ENCODE results near the gene STK33.
A peak's percentile ranks its signal among the peaks of the same experiment; 100 is the strongest.

Gene STK33

DNA sequence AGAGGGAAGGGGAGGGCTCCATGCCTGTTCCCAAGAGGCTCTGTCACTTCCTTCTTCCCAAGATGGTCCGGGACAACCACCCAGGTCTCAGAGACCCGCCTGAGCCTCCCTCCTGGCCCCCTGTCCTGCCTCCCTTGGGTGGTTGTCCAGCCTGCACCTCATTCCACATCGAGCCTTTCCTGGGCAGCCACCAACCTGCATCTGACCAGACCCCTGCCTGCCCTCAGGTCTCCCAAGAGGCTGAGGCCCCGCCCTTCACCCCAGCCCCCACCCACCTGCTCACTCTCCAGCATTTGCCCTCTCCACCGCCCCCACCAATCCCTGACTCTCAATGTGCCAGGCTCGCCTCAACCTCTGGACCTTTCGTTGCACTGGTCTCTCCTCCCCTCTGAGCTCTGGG, 232.8 kb downstream of the STK33 start:
- DNase-seq, result no peak
- in situ Hi-C loops (cut with HindIII; ENCODE audit: low pct_ligation_motif_present, low sequenced_read_pairs), result no loop called here
- no peak overlapping the region for H3K27ac ChIP-seq
- TF ChIP-seq, protein P1, sequence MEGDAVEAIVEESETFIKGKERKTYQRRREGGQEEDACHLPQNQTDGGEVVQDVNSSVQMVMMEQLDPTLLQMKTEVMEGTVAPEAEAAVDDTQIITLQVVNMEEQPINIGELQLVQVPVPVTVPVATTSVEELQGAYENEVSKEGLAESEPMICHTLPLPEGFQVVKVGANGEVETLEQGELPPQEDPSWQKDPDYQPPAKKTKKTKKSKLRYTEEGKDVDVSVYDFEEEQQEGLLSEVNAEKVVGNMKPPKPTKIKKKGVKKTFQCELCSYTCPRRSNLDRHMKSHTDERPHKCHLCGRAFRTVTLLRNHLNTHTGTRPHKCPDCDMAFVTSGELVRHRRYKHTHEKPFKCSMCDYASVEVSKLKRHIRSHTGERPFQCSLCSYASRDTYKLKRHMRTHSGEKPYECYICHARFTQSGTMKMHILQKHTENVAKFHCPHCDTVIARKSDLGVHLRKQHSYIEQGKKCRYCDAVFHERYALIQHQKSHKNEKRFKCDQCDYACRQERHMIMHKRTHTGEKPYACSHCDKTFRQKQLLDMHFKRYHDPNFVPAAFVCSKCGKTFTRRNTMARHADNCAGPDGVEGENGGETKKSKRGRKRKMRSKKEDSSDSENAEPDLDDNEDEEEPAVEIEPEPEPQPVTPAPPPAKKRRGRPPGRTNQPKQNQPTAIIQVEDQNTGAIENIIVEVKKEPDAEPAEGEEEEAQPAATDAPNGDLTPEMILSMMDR (IDR thresholded peaks at IDR 0.05; ENCODE audit: low read depth, low read length, missing control alignments), result no peak
- peaks cover 2% of the 10 kb centered on the region for H3K27me3 ChIP-seq (replicated peaks)
- H3K36me3 ChIP-seq (replicated peaks), result no peaks in the 10 kb centered on the region
- H3K4me3 ChIP-seq (ENCODE audit: low read depth, low read length), result no peak overlapping the region

DNA sequence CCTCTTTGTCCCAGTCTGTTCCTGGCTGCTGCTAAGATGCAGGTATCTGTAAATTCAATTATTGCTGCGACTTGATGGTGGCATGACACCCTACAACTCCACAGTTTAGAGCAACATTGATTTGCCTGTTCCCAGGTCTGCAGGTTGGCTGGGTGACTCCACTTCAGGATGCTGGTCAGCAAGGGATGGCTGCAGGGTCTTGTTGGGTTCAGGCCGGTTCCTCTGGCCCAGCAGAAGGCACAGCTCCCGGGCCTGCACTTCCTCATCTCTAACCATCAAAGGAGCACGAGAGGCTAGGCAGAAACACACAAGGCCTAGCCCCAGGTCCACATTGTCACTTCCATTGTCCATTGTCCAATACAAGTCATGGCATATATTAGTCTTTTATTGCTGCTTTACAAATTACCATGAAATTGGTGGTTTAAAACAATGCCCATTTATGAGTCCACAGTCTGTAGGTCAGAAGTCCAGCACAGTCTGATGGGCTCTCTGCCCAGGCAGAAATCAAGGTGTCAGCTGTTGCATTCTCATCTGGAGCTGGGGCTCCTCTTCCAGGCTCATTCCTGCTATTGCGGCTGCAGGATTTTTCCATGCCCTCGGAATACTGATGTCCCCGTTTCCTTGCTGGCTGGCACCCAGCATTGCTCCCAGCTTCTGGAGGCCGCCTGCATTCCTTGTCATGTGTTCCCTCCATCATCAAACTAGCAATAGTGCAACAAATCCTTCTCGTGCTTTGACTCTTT, 233.8 kb downstream of the STK33 start:
- in situ Hi-C loops (cut with HindIII; ENCODE audit: low pct_ligation_motif_present, low sequenced_read_pairs), result no loop called here
- TF ChIP-seq, protein P1 (IDR thresholded peaks at IDR 0.05; ENCODE audit: low read depth, low read length, missing control alignments), result no peak
- Histone ChIP-seq H3K4me3 (ENCODE audit: low read depth, low read length) (no peak overlapping the region), H3K27ac (no peak overlapping the region), H3K27me3 (replicated peaks) (peaks cover 2% of the 10 kb centered on the region), H3K36me3 (replicated peaks) (no peaks in the 10 kb centered on the region)
- DNase-seq, result no peak

DNA sequence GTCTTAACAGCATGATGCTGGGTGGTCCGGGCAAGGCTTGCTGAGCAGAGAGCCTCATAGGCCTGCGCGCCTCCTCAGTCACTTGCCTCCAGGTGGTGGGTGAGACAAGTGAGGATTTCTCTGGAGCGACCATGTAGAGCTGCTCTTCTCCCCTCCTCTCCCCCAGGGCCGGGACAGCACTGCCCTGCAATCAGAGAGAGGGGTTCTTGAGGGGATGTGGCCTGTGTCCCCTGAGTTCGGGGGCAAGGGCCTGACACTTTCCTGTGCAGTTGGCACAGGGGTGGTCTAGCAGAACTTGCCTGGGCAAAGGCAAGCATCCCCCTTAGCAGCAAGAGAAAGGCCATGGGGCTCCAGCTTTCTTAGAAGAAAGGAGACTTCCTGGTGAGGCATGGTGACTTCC, 234.5 kb downstream of the STK33 start:
- TF ChIP-seq, protein P1 (IDR thresholded peaks at IDR 0.05; ENCODE audit: low read depth, low read length, missing control alignments), result no peak
- Histone ChIP-seq H3K4me3 (ENCODE audit: low read depth, low read length) (no peak overlapping the region), H3K27ac (no peak overlapping the region), H3K36me3 (replicated peaks) (no peaks in the 10 kb centered on the region), H3K27me3 (replicated peaks) (peaks cover 2% of the 10 kb centered on the region)
- in situ Hi-C loops (cut with HindIII; ENCODE audit: low pct_ligation_motif_present, low sequenced_read_pairs), result no loop called here
- DNase-seq, result no peak

DNA sequence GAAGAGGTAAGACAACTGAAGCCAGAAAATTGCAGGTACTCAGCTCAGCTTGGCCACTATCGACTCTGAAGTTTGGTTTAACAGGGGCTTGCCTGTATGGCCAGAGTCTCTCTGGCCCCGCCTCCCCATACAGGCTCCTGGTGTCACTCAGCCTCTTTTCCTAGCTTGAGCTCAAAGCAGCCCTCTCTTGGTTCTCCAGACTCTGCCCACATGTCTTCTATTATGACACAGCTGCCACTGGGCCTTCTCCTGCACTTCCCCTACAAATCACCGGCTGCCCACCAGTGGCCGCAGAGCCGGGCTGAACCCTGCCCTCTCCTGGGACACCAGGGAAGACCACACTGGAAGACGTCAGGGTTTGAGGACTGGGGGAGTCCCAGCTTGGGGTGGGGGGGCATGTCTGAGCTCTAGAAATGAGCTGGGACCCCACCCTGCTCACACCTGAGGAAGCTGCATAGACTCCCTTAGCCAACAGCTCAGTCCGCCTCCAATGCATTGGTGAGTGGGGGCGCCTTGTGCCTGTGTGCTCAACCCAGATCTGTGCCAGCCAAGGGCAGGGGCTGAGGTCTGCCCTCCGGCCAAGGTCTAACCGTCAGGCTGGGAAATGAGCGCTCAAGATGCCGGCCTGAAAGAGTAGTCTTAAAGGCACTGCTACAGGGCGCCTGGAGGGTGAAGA, 236.0 kb downstream of the STK33 start:
- TF ChIP-seq, protein P1 (IDR thresholded peaks at IDR 0.05; ENCODE audit: low read depth, low read length, missing control alignments), result no peak
- Histone ChIP-seq H3K4me3 (ENCODE audit: low read depth, low read length) (no peak overlapping the region), H3K27me3 (replicated peaks) (no peaks in the 10 kb centered on the region), H3K27ac (no peak overlapping the region), H3K36me3 (replicated peaks) (no peaks in the 10 kb centered on the region)
- in situ Hi-C loops (cut with HindIII; ENCODE audit: low pct_ligation_motif_present, low sequenced_read_pairs), result no loop called here
- no peak for DNase-seq

DNA sequence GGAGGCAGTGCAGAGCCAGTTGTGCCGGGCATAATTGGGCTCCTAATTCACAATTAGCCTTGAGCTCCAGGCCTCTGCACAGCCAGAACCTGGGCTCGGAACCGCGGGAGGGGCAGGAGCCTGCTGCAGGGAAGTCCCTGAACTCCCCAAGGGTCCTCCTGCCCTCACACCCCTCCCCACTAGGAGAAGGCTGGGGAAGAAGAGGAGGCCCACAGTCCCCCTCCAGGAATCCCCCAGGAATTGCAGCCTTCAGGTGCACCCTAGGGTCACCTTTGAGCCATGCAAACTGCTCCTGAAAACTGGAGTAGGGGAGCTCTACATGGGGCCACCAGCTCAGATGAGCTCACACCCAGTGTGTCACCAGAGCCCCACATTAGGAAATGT, 236.5 kb downstream of the STK33 start:
- Histone ChIP-seq H3K27ac (no peak overlapping the region), H3K36me3 (replicated peaks) (no peaks in the 10 kb centered on the region), H3K4me3 (ENCODE audit: low read depth, low read length) (no peak overlapping the region), H3K27me3 (replicated peaks) (no peaks in the 10 kb centered on the region)
- no peak for DNase-seq
- TF ChIP-seq, protein P1 (IDR thresholded peaks at IDR 0.05; ENCODE audit: low read depth, low read length, missing control alignments), result peak; percentile 4
- in situ Hi-C loops (cut with HindIII; ENCODE audit: low pct_ligation_motif_present, low sequenced_read_pairs), result no loop called here

All from brain microvascular endothelial cell (primary cell).